Astrocyte of the spinal cord (primary cell): ENCODE measurements around the gene SLC6A16.

Experiments used
- DNase-seq: peaks from one replicate; pipeline ENCODE4 v3.0.0; 2011; ENCODE audit warnings: low read depth, low spot score
- H3K4me3 ChIP-seq: 2 replicates; pipeline ENCODE4 v1.5.1; 2011; ENCODE audit warnings: low read depth, mild to moderate bottlenecking, low read length, moderate library complexity
- CTCF ChIP-seq: IDR thresholded peaks from 2 replicates; pipeline ENCODE4 v1.5.1; 2012; ENCODE audit warnings: low read depth, mild to moderate bottlenecking, low read length, inconsistent platforms
- in situ Hi-C: cut with HindIII; loops from 2 replicates; pipeline ENCODE4 v1.10.0; 2017; ENCODE audit warnings: low sequenced_read_pairs

Gene SLC6A16

DNA sequence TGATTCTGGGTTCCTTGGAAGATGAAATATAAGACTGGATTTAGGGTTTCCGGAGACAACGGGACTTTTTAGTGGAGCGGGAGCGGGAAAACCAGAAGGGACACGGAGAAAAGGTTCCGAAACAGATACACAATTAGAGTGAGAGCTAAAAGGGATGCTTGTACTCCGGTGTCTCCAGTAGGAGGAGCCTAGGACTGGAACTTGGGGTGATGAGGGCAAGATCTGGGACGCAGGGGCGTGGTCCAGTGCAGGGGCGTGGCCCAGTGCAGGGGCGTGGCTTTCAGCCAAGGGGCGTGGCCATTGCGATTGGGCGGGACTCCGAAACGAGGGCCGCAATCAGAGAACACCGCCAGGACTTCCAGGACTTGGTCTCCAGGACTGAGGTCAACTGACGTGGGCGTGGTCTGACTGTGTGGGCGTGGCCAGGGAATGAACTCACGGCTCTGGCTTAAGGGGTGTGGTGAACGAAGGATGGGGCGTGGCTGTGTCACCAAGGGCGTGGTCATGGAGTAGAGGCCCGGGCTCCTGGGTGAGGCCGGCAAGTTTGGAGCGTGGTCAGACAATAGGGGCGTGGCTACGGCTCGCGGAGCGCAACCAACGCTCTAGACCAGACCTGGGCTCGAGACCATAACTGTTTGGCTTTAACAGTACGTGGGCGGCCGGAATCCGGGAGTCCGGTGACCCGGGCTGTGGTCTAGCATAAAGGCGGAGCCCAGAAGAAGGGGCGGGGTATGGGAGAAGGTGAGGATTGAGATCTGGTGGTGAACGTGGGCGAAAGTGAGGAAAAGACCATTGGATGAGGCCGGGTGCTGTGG is 38.5 kb upstream of the SLC6A16 start, which contains the start of gene DKKL1:
Gene DKKL1 (plus strand): TSS at position 610 of the 815 bp plus-strand sequence. CDS start 122 bp downstream, at position 732.
- DNase-seq, result peak; percentile 99
- peak within 1 kb of the TSS; percentile 96 for H3K4me3 ChIP-seq
- no peak for TF ChIP-seq CTCF
- in situ Hi-C loops, result no loop called here

DNA sequence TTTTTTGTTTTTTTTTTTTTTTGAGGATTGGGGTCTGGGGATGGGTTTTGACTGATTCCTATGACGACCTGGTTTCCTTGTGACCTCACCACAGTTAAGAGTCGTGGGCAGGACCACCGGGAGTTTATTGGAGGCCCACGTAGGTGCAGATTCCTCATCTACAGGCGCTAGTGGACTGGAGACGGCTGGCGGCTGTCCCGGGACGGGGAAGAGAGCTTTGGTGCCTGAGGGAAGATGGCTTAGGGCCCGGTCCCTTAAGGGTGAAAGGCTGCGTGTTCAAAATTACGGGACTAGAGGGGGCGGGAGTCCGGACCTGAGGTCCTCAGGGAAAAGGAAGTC is 37.9 kb upstream of the SLC6A16 start:
- TF ChIP-seq CTCF, result no peak
- in situ Hi-C loops, result no loop called here
- no peak for DNase-seq
- peak overlapping the region; percentile 96 for H3K4me3 ChIP-seq

DNA sequence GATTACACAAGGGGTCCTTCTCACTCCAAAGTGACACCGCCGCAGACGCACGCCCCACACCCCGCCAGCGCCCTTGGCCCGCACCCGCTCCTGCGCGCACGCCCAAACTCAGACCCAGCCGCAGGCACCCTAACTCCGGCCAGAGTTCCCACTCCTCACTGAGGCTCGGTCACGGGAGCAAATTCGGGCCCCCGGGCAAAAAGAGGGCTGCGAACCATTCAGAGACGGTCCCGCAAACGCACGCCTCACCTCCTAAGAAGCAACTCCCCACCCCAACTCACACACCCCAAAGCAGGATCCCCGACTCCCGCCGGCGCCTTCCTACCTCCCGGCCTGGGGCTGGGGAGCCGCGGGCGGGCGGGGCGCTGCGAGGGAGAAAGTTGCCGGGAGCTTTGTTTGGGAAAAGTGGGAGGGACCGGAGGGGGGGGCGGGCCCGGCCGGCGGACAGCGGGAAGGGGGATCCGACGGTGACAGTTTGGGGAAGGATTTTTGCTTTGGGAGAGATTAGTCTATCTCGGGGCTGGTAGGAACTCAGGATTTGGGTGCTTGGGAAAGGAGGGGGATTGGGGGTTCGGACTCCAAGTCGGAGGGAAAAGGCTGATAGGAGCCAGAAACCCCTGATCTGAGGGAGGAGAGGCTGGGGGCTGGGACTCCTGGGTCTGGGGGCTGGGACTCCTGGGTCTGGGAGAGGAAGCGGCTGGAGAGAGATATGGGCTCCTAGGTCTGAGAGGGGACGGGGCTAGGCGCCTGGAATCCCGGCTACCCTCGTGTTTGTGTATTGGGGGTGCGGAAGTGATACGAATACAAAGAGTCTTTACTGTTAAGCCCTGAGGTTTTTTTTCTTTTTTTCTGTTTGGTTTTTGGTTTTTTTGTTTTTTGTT is 37.3 kb upstream of the SLC6A16 start, which contains the start of gene TEAD2:
Gene TEAD2 (minus strand): TSS at position 369 of the 881 bp plus-strand sequence. CDS start 2,341 bp downstream, outside the sequence.
- TF ChIP-seq CTCF, result no peak
- H3K4me3 ChIP-seq, result peak within 1 kb of the TSS; percentile 96
- in situ Hi-C loops, result no loop called here
- peak; percentile 56 for DNase-seq

- peak; percentile 89 for DNase-seq
- peak overlapping the region; percentile 96 for H3K4me3 ChIP-seq
- in situ Hi-C loops, result no loop called here
Observed at GRCh38 chr19:49361438-49362047, 36.6 kb upstream of the SLC6A16 start.

GRCh38 chr19:49359851-49360820 is 35.1 kb upstream of the SLC6A16 start:
- peak overlapping the region; percentile 96 for H3K4me3 ChIP-seq
- no peak for TF ChIP-seq CTCF
- in situ Hi-C loops, result no loop called here
- DNase-seq, result no peak

More at GRCh38 chr19:49361438-49362047, 36.6 kb upstream of the SLC6A16 start:
- TF ChIP-seq CTCF, result no peak
